Transverse colon (tissue), 4 donors: ENCODE results near the gene JKAMP.

Source experiments
- CTCF ChIP-seq, 5 experiments: fragments of 200-600 bp in 3 of 5; fragments of 450-650 bp in 2 of 5; sonication (generic) in 3 of 5; IDR thresholded peaks; 1 replicate in 2 of 5; 2 replicates in 3 of 5; pipeline ENCODE4 v1.5.1; 2016 to 2017; ENCODE audit warnings: antibody characterized with exemption in 5 of 5, inconsistent platforms in 3 of 5, mild to moderate bottlenecking in 2 of 5, moderate library complexity in 1 of 5
- EP300 ChIP-seq: sonication (generic); formaldehyde crosslinking; IDR thresholded peaks from one replicate; pipeline ENCODE4 v1.6.1; 2017; ENCODE audit warnings: antibody characterized with exemption, low read depth
- POLR2A ChIP-seq: fragments of 450-650 bp; IDR thresholded peaks from one replicate; pipeline ENCODE4 v1.6.1; 2016; ENCODE audit warnings: antibody characterized with exemption, mild to moderate bottlenecking, moderate library complexity
- POLR2AphosphoS5 ChIP-seq, 3 donors: sonication (generic); formaldehyde crosslinking; IDR thresholded peaks; one replicate each; pipeline ENCODE4 v1.6.1; 2016; ENCODE audit warnings: antibody characterized with exemption in 3 of 3

- no peak for TF ChIP-seq CTCF (IDR thresholded peaks at IDR 0.05)
- no peak for TF ChIP-seq POLR2AphosphoS5 (IDR thresholded peaks at IDR 0.05)
- no peak for TF ChIP-seq POLR2A
- TF ChIP-seq EP300, result no peak
Measured at GRCh38 chr14:59451849-59452248, 32.5 kb upstream of the JKAMP start.
